Measurements from ENCODE around the gene OFD1.

The OFD1 gene

DNA sequence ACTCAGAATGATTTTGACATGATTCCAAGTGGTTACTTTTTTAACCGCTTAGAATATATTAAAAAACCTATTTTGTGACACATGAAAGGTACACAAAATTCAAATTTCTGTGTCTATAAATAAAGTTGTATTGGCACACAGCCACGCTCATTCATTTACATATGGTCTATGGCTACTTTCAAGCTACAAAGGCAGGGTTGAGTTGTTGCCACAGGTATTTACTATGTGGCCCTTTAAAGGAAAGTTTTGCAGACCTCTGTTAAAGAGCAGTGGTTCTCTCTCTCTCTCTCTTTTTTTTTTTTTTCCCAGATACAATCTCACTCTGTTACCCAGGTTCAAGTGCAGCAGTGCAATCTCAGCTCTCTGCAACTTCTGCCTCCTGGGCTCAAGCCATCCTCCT, 59.3 kb downstream of the OFD1 start:
- H3K36me3 ChIP-seq = no peaks in the 10 kb centered on the region
- H3K9me3 ChIP-seq = no peaks in the 10 kb centered on the region
- no peaks in the 10 kb centered on the region for H3K27me3 ChIP-seq
- H3K4me1 ChIP-seq = no peaks in the 10 kb centered on the region
- no peak for DNase-seq
- no peak overlapping the region for H3K4me3 ChIP-seq (ENCODE audit: low read depth, low read length)
- TF ChIP-seq, protein P1, sequence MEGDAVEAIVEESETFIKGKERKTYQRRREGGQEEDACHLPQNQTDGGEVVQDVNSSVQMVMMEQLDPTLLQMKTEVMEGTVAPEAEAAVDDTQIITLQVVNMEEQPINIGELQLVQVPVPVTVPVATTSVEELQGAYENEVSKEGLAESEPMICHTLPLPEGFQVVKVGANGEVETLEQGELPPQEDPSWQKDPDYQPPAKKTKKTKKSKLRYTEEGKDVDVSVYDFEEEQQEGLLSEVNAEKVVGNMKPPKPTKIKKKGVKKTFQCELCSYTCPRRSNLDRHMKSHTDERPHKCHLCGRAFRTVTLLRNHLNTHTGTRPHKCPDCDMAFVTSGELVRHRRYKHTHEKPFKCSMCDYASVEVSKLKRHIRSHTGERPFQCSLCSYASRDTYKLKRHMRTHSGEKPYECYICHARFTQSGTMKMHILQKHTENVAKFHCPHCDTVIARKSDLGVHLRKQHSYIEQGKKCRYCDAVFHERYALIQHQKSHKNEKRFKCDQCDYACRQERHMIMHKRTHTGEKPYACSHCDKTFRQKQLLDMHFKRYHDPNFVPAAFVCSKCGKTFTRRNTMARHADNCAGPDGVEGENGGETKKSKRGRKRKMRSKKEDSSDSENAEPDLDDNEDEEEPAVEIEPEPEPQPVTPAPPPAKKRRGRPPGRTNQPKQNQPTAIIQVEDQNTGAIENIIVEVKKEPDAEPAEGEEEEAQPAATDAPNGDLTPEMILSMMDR (IDR thresholded peaks at IDR 0.05; ENCODE audit: low read depth, low read length) = no peak

DNA sequence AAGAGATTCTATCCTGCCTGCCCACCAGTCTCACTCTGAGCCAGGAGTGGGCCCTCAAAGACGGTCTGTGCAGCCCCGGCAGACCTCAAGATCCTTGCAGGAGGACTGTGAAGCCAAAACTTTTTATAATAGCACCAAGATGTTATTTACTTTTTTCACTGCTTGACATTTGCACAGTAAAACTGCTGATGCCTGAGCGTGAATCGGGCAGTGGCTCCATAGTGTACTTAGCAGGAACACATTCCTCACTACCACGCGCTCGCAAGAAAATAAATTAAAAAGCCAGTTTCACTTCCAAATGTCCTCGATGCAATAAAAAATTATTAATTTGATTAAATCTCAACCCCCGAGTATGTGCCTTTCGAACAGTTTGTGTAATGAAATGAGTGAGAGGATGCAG, 59.9 kb downstream of the OFD1 start:
- DNase-seq = no peak
- TF ChIP-seq, protein P1 (IDR thresholded peaks at IDR 0.05; ENCODE audit: low read depth, low read length) = no peak

DNA sequence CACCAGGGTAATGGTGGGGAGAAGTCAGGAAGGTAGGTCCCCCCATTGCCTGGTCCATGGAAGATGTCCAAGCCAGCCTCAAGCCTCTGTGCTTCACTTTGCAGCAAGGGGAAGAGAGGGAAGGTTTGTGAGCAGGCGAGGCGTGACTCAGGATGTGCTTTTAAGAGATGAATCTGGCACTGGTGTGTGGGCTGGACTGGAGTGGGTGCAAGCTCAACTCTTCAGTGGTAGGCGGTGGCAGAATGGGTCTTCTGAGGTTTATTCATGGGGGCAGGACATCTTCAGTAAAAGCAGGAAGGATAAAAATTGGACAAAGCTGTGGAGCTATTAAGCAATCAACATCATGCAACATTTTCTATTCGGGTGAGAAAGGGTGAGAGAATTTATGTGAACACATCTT, 63.0 kb downstream of the OFD1 start:
- Histone ChIP-seq H3K4me3 (ENCODE audit: low read depth, low read length) (no peak overlapping the region), H3K27me3 (no peaks in the 10 kb centered on the region), H3K4me1 (no peaks in the 10 kb centered on the region), H3K36me3 (no peaks in the 10 kb centered on the region), H3K9me3 (no peaks in the 10 kb centered on the region)
- TF ChIP-seq, protein P1 (IDR thresholded peaks at IDR 0.05; ENCODE audit: low read depth, low read length) = no peak
- DNase-seq = no peak

More for the DNA sequence above, 59.9 kb downstream of the OFD1 start:
- H3K36me3 ChIP-seq = no peaks in the 10 kb centered on the region
- H3K27me3 ChIP-seq = no peaks in the 10 kb centered on the region
- H3K9me3 ChIP-seq = no peaks in the 10 kb centered on the region
- no peak overlapping the region for H3K4me3 ChIP-seq (ENCODE audit: low read depth, low read length)
- H3K4me1 ChIP-seq = no peaks in the 10 kb centered on the region

DNA sequence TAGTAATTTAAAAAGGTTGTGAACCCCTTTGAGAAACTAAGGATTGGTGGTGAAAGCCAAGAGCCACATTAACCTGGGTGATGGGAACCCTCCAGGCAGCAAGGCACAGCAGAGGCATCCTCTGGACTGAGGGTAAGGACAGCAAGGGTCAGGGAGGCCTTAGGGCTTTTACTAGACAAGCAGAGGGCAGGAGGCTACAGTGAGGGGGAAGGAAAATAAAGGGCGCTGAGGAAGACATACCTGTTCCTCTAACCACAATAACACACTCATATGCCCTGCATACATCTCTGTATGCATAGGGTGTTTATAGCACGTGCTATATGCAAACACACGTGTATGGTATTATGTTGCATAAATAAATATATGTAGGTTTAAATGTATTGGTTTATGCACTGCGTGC, 63.6 kb downstream of the OFD1 start:
- Histone ChIP-seq H3K36me3 (no peaks in the 10 kb centered on the region), H3K9me3 (no peaks in the 10 kb centered on the region), H3K4me3 (ENCODE audit: low read depth, low read length) (no peak overlapping the region), H3K4me1 (no peaks in the 10 kb centered on the region), H3K27me3 (no peaks in the 10 kb centered on the region)
- TF ChIP-seq, protein P1 (IDR thresholded peaks at IDR 0.05; ENCODE audit: low read depth, low read length) = no peak
- DNase-seq = no peak

DNA sequence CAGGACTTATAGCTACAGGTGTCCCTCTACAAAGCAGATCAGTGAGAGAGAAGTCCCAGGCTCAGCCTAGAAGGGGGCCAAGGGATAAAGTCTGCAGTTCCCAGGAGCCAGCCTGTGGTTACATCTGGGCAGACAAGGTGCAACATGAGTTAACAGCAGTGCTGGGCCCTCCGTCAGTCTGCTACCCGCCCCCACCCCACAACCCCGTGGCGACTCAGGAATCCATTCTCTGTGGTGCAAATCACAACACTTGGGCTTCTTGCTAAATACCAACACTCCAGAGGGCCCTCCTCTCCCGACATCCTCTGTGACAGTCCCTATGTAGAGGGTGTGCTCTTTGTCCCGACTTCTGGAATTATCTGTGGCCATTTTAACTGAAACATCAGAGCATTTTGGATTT, 68.6 kb downstream of the OFD1 start:
- TF ChIP-seq, protein P1 (IDR thresholded peaks at IDR 0.05; ENCODE audit: low read depth, low read length) = no peak
- H3K36me3 ChIP-seq = no peaks in the 10 kb centered on the region
- H3K27me3 ChIP-seq = no peaks in the 10 kb centered on the region
- H3K9me3 ChIP-seq = no peaks in the 10 kb centered on the region
- H3K4me3 ChIP-seq (ENCODE audit: low read depth, low read length) = no peak overlapping the region
- H3K4me1 ChIP-seq = no peaks in the 10 kb centered on the region
- no peak for DNase-seq

DNA sequence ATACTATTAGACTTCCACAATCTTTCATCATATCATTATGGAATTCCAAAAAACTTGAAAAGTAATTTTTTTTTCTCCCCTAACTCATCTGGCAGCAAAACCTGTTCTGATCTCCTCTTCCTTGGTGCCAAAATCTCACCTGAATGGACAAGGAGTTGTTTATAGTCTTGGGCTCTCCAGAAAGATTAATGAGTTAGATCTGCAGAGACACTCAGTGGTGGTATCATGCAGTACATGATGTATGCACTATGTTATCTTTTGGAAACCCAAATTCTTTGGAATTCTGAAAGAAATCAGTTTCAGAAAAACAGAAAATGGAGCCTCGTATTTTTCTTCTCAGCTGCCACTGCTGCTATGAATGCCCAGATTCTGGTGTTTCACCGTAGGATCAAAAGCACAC, 70.7 kb downstream of the OFD1 start:
- no peak for DNase-seq
- TF ChIP-seq, protein P1 (IDR thresholded peaks at IDR 0.05; ENCODE audit: low read depth, low read length) = no peak
- H3K4me3 ChIP-seq (ENCODE audit: low read depth, low read length) = no peak overlapping the region
- no peaks in the 10 kb centered on the region for H3K27me3 ChIP-seq
- H3K4me1 ChIP-seq = no peaks in the 10 kb centered on the region
- no peaks in the 10 kb centered on the region for H3K36me3 ChIP-seq
- H3K9me3 ChIP-seq = no peaks in the 10 kb centered on the region
